Activated CD4-positive, alpha-beta T cell treated with anti-CD3 and anti-CD28 coated beads for 48 hours (primary cell): ENCODE data around the gene GFER.
"Not testable (repeated sequence)": the region's sequence is repeated elsewhere in the genome, so short reads cannot be mapped to it uniquely, and the experiment has no call there.

Experiments used
- DNase-seq: peaks from one replicate; pipeline ENCODE4 v3.0.0-alpha.2; 2020

Gene GFER

GRCh38 chr16:2008631-2009163, 24.7 kb downstream of the GFER start:
- peak; percentile 68 for DNase-seq

GRCh38 chr16:2009164-2009711, 25.2 kb downstream of the GFER start:
- no peak for DNase-seq

- peak; percentile 85 for DNase-seq
Measured at GRCh38 chr16:2009791-2010510, 26.0 kb downstream of the GFER start, which contains the start of gene ZNF598. Gene ZNF598 (minus strand): TSS chr16:2009821.

GRCh38 chr16:2011726-2012125, 27.7 kb downstream of the GFER start:
- not testable (repeated sequence) for DNase-seq

- no peak for DNase-seq
Measured at GRCh38 chr16:2013527-2013926, 29.5 kb downstream of the GFER start.

- DNase-seq, result no peak
Measured at GRCh38 chr16:2015117-2015946, 31.3 kb downstream of the GFER start.

GRCh38 chr16:2015947-2016208, 31.9 kb downstream of the GFER start:
- no peak for DNase-seq

GRCh38 chr16:2016407-2016922, 32.5 kb downstream of the GFER start:
- DNase-seq, result no peak

GRCh38 chr16:2019518-2019920, 35.5 kb downstream of the GFER start, which contains the start of gene NPW:
Gene NPW (plus strand): TSS chr16:2019785.
- DNase-seq, result peak; percentile 47

- no peak for DNase-seq
Measured at GRCh38 chr16:2019921-2020831, 36.2 kb downstream of the GFER start.

GRCh38 chr16:2022723-2023091, 38.7 kb downstream of the GFER start:
- DNase-seq, result peak; percentile 54

GRCh38 chr16:2023092-2024031, 39.4 kb downstream of the GFER start:
- DNase-seq, result peak; percentile 97

- no peak for DNase-seq
Measured at GRCh38 chr16:2024032-2024420, 40.0 kb downstream of the GFER start.

GRCh38 chr16:2025251-2025650, 41.3 kb downstream of the GFER start:
- no peak for DNase-seq

GRCh38 chr16:2025878-2026460, 42.0 kb downstream of the GFER start:
- no peak for DNase-seq

- DNase-seq, result no peak
Measured at GRCh38 chr16:2026461-2027023, 42.5 kb downstream of the GFER start, which contains the start of gene NHERF2. Gene NHERF2 (plus strand): TSS chr16:2026902. CDS start chr16:2027006, 104 bp downstream.

- DNase-seq, result no peak
Measured at GRCh38 chr16:2027024-2028010, 43.3 kb downstream of the GFER start.

GRCh38 chr16:2028146-2028545, 44.2 kb downstream of the GFER start:
- no peak for DNase-seq

- no peak for DNase-seq
Measured at GRCh38 chr16:2028620-2029220, 44.7 kb downstream of the GFER start.
